LNCAP (cell line): ENCODE data around the gene TMCC2.

Experiments
- TF ChIP-seq, protein P1 (sequence below): fragments of 450-650 bp; IDR thresholded peaks from 2 replicates; pipeline ENCODE4 v1.5.1; 2017; ENCODE audit warnings: mild to moderate bottlenecking

The TMCC2 gene

DNA sequence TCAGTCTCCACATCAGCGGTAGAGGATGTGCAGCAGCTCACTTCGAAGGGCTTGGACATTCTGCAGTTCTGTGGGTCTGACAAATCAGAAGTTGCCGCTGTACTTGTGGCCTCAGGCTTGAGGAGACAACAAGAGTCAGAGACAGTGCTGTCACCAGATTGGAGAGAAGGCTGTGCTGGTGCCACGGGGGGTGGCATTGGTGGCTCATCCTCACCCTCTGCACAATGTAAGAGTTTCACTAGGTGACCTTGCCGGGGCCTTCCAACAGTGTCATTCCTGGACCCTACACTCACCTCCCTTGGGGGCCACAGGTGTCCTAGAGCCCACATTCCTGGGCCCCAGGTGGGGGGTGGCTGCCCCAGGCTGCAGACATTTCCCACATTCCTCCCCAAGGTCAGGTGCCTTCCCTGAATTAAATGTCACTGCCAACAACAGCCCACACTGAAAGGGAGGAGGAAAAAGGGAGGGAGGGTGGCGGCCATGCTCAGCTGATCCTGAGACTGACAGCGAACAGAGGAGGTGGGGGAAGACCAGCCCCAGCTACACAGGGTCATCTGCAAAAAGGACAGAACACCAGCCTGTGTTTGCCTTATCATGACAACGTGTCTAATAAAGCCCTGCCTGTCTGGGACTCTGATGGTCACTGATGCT, 46.4 kb downstream of the TMCC2 start:
- TF ChIP-seq, protein P1, sequence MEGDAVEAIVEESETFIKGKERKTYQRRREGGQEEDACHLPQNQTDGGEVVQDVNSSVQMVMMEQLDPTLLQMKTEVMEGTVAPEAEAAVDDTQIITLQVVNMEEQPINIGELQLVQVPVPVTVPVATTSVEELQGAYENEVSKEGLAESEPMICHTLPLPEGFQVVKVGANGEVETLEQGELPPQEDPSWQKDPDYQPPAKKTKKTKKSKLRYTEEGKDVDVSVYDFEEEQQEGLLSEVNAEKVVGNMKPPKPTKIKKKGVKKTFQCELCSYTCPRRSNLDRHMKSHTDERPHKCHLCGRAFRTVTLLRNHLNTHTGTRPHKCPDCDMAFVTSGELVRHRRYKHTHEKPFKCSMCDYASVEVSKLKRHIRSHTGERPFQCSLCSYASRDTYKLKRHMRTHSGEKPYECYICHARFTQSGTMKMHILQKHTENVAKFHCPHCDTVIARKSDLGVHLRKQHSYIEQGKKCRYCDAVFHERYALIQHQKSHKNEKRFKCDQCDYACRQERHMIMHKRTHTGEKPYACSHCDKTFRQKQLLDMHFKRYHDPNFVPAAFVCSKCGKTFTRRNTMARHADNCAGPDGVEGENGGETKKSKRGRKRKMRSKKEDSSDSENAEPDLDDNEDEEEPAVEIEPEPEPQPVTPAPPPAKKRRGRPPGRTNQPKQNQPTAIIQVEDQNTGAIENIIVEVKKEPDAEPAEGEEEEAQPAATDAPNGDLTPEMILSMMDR, result no peak

DNA sequence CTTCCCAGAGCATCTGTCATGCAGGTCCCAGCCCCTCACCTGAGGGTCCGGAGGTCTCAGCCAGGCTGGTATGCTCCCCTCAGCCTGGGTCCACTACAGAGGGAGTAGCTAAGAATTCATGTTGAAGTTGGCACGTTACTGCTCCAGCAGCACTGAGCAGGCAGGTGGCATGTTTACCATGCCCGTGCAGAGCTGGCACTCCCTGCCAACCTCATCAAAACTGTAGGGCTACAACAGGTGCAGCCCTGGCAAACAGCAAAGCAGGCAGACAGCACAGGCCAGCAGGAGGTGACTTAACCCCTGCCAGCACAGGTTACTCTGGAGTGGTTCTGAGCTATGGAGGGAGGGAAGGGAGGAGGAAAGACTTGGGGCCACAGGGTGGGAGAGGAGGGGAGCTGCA, 47.4 kb downstream of the TMCC2 start:
- TF ChIP-seq, protein P1, result no peak

DNA sequence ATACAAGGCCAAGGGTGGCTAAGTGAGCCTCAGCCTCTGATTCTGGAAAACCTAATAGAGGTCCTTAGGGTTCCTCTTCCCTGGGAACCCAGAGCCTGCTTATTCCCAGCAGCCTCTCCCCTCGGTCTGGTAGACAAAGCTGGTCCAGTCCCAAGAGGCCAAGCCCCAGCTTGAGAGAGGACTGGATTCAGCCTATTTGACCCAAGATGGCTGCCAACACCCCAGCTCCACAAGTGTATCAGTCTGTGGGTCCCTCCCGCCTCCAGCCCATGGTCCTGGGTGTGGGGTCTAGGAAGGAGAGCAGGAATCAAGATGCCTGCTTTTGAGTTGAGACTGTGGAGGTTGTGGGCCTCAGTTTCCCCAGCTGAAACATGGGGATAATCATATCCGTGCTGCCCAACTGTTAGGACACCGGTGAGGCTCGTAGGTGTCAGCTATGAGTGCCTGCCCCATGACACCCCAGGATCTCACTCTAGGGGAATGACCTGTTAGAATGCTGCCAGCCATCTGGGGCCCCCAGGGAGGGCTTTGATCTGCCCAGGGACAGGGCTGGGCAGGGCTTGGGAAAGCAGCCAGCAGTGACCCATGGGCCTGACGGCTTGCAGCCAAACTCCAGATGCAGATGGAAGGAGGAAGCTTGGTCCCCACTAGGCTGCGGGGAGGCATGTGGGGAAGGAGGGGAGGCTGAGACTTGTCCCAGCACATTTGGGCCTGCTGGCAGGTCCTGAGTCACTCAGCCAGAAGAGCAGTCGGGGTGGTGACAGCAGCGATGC, 48.4 kb downstream of the TMCC2 start:
- TF ChIP-seq, protein P1, result no peak

DNA sequence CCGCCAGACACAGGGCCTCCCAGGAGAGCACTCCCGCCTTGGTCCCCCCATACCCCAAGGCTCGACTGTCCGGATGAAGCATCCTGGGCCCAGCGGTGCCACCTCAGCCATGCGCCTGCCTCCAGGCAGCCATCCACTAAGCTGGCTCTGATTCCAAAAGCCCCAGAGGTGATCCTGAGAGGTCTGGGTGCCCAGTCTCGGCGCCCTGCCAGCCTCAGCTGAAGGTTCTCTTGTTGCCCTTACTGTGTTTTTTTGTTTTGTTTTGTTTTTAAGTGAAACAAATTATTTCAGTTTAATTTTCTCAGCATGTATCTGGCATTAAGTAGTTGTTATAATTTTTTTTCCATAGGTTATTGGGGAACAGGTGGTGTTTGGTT, 48.9 kb downstream of the TMCC2 start:
- TF ChIP-seq, protein P1, result no peak

DNA sequence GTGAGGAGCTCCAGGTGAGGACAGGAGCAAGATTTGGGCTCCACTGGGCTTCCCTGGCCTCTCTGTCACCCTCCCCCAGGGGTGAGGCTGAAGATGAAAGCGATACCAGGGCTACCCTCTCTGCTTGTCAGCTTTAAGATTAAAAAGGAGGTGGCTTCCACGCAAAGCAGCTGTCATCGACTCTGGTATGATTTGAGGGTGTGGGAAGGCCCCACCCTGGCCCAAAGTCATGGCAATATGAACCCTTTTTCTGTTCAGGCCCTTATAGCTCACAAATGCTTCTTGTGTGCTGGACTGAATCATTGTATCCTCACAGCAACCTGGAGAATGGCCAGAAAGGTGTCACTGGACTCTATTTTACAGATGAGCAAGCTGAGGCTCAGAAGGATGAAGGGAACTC, 52.2 kb downstream of the TMCC2 start:
- TF ChIP-seq, protein P1, result no peak

DNA sequence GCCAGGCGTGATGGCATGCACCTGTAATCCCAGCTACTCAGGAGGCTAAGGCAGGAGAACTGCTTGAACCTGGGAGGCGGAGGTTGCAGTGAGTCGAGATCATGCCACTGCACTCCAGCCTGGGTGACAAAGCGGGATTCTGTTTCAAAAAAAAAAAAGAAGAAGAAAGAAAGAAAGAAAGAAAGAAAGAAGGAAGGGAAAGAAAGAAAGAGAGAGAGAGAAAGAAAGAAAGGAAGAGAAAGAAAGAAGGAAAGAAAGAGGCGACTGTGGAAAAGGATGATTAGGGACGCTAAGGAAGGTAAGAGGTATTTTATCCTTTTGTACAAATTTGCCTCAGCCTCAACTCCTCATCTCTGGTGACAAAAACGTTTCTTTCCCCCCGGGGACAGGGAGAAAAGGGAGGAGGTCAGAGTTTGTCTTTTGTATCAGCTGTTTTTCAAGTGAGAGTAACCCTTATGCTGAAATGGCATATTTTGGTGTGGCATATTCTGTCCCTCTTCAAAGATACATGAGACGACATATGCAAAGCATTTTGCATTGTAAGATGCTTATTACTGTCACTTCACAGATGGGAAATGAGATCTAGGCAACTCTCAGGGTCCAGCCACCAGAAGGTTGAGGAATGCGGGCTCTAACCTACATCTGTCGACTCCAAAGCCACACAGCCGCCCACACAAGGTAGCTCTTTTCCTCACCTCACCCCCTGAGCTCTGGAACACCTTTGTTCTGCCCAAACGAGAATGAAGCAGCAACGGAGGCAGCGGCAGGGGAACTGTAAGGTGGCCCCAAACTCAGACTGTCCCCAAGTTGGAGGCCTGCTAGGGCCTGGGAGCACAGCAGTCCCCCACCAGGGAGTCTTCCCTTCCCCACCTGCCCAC, 55.8 kb downstream of the TMCC2 start:
- TF ChIP-seq, protein P1, result no peak

DNA sequence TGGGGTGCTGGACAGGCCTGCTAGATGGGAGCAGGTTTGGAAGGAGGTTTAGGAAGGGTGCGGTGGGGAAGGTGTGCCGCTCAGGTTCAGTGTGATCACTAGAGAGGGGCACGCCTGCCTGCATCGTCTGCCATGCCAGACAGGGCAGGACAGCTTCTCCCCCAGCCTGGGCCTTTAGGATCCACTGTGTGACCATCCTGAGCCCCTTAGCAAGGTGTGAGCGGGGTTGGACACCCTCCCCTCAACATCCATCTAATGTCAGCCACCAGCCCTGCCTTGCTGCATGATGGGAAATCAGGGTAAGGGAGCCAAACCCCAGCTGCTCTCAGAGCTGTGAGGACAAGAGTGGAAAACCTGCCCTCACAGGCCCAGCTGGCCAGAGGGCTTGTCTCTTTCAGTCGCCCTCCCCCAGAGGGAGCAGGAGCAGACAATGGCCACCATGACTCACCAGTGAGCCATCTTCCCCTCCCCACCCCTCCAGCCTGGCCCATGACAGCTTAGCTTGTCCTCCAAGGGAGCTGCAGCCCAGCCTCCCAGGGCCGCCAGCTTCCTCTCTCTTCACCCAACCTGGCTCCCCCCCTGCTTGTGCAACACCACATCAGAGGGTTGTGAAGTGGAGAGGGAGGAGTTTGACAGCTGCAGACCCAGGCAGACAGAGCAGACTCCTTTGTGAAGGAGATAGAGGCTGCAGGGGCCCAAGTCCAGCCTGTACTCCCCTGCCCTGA, 56.8 kb downstream of the TMCC2 start:
- TF ChIP-seq, protein P1, result no peak
